GM18907 (cell line): ENCODE measurements around the gene SCN4B.

Source experiments
- ATAC-seq: cut with Tn5 transposase; IDR thresholded peaks from one replicate; pipeline ENCODE4 v1.9.1; 2021; ENCODE audit warnings: mild to moderate bottlenecking, moderate library complexity; ENCODE audit not compliant: unreplicated experiment

SCN4B gene

DNA sequence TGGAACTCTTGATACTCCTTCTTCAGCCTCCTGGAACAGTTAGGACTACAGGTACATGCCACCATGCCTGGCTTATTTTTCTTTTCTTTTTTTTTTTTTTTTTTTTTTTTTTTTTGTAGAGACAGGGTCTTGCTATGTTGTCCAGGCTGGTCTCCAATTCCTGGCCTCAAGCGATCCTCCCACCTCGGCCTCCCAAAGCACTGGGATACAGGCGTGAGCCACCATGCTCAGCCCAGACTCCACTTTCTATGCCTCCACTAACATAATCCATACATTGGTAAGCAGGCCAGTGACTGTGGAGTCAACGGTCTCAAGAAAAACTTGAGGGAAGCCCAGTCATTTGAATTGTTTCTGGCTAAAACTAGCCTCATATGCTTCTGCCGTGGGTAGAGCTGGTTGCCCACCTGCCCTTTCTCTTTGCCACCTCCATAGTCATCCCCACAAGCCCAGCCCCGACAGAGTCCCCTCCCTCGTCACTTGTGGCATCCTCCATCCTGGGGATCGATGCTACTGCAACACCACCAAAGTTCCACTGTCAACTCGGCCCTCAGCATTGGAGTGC lies 21.5 kb upstream of the SCN4B start:
- no peak for ATAC-seq

DNA sequence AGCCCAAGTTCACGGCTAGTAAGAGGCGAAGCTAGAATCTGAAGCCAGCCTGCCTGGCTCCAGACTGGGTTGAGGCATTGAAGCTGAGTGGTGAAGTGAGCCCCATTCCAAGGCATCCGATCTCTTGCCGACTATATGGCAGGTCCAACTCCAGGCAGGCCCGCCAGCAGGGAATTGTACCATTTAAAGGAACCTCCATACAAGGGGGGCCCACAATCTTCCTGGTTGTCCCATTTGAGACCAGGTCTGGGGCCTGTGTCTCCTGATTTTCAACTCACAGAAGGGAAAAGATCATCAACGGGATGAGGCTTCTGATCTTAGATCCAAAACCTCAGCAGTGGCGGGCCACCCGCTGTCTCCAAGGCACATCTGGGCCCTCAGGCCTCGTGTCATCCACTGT lies 19.7 kb upstream of the SCN4B start:
- ATAC-seq, result no peak

DNA sequence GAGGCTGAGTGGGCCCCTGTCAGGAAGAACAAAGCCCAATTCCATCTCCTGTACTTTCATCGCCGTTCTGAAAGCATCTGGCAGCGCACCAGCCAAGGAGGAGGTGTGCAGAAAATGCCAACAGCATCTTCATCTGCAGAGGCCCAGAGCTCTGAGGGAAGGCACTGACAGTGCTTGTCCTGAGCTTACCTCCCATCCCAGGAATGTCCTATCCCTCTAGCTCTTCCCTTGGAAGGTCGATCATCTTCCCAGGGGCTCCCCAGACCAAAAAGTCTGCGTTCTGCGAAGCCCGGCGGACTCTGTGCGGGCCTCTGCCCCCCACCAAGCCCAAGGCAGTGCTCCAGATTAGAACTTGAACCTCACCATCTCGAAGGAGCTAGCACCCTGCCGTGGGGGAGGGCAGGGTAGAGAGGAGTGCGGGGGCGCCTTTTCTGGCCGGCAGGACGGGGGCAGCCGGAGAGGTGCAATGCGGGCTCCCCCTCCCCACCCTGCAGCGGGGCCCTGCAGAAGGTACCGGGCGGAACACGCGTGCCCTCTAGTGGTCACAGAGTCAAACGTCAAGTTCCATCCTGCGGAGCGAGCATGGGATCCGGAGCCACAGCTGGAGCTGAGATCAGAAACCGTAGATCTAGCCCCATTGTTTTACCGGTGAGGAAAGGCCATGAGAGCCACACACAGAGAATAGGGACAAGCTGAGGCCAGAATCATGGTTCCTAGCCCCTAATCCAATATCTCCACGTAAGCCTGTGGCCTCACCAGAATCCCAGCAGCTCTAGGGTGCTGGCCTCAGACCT lies 18.8 kb upstream of the SCN4B start:
- ATAC-seq, result peak; percentile 46

DNA sequence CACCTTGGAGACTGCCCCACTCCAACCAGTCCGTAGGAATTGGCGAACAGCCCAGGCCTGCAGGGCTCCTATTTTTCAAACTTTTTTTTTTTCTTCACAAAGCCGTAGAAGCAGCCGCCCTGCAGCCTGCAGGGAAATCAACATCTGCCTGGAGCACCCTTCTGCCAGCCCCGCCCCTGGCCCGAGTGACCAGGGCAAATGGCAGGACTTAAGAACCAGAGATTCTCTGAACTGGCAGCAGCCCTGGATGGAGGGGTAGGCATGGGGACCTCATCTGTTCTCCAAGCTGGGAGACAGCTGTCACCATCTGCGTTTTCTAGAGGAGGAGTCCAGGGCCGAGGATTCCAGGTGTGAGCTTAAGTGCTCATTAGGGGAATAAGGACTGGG lies 18.3 kb upstream of the SCN4B start:
- no peak for ATAC-seq

- ATAC-seq, result no peak
Measured at GRCh38 chr11:118170231-118170630, 17.6 kb upstream of the SCN4B start.

DNA sequence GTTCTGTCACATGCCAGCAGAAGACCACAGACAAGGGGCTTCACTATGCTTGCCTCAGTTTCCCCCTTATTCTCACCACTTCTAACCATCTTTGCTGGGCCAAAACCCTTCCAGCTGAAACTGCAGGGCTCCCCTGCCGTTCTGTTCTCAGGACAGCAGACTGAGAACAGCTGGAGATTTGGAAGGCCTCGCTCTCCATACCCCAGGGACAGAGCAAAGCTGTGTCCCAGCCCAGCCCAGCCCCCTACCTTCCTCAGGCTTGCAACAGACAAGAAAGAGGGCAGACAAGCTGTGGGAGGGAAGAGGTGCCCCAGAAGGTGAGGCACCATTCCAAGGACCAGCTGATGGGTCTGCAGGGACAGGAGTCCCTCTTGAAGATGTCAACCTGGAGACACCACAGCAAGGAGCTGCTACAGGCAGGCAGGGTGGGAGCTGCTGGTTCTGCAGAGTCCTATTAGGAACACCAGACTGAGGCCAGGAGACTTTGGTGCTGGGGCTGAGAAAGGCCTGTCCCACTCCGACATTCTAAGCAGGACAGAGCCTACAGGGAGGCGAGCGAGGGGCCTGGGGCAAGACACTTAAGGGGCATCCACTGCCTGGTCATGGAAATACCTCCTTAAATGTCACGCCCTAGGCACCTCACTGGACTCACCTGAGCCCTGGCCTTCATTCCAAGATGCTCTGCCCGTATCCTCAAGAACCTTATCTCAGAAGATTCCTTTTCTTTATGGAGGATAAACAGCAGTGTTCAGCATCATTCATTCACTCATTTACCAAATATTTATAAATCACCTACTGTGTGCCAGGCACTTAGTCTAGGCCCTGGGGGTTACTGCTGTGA lies 16.9 kb upstream of the SCN4B start:
- ATAC-seq, result no peak

DNA sequence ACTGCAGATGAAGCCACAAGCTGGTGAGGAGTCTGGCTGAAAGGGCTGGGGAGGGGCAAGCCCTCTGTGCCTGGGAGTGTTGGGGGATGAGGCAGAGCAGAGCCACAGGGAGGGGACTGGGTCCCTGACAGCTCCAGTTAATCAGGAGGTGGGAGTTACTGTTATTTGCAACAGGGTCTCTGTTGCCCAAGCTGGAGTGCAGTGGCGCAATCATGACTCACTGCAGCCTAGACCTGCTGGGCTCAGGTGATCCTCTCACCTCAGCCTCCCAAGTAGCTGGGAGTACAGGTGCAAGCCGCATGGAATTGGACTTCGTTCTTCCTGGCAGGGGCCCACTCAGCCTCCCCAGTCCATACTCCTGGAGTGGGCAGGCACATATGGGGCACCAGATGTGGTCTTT lies 16.1 kb upstream of the SCN4B start:
- ATAC-seq, result no peak

DNA sequence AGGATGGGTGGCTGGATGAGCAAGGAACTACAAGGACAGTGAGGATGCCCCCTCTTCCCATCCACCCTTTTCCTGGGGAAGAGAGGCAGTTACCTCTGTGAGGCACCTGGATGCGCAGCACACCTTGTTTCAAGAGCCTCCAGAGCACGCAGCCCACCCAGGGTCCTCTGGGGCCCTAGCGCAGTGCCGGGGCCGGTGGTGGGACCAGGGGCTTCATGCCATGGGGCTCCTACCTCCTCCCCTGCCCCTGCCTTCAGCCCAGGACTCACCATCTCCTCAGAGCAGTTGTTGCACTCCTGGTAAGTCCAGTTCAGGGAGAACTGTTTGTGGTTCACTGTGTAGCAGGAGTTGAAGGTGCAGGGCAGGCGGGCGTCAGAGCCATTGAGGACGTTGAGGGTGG lies 15.7 kb upstream of the SCN4B start:
- ATAC-seq, result no peak

DNA sequence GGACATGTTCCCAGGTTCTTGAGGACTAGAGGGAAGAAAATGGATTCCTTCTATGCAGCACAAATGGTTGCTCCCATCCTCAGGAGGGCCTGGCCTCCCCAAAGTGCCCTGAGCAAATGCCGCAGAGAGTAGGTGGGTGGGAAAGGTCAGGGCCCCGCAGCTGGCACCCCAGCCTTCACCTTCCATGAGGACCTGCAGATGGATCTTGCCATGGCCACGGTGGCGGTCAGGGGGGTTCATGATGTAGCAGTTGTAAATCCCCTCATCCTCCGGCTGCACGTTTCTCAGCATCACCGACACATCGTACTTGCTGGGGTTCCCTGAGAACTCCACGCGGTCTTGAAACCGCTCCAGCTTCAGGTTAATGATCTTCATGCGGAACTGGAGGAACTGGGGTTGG lies 15.3 kb upstream of the SCN4B start:
- ATAC-seq, result no peak

DNA sequence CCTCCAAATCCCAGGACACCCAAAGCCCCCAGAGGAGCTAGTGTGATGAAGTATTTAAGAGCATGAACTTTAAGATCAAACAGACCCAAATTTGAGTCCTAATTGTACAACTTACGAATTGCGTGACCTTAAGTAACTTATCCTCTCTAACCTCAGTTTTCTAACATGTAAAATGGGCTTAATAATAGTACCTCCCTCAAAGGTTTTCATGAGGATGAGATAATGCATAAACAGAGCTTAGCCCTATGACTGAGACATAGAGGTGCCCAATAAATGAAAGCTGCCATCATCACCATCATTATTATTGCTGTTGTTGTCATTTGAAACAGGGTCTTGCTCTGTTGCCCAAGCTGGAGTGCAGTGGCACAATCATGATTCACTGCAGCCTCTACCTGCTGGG lies 14.6 kb upstream of the SCN4B start:
- ATAC-seq, result no peak

- ATAC-seq, result no peak
Measured at GRCh38 chr11:118166641-118167040, 14.0 kb upstream of the SCN4B start.

DNA sequence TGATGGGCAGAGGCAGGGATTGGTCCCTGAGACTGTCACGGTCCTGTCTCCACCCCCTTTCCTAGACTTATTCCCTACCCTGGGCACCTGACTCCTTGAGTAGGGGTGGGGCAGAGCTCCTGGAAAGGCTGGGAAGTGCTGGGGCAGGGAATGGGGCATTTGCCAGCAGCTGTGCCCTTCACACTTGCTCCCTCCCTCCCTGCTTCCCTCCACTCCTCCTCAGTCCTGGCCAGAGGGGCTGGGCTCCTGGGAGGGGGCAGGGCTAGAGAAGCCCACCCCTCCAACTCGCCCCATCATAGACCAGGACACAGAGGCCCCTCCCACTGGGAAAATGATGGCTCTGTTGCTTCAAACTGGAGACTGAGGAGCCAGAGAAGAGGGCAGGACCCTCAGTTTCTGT lies 12.3 kb upstream of the SCN4B start:
- ATAC-seq, result no peak

DNA sequence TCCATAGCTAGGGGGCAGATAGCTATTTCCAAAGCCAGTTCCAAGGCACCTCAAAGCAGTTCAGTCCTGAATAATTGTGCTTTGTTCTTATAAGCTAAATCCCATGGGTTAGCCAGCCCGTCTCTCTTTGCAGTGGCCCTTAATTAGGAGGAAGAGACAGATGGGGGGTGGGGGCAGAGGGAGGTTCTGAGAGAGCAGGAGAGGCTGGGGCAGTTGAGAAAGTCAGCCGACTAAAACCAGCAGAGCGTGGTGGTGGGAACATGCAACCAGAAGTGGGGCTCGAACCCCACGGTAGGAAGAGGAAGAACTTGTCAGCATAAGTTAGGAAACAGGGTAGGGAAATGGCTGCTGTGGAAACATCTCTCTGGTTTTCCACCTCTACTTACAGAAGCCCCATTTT lies 10.9 kb upstream of the SCN4B start:
- ATAC-seq, result no peak

DNA sequence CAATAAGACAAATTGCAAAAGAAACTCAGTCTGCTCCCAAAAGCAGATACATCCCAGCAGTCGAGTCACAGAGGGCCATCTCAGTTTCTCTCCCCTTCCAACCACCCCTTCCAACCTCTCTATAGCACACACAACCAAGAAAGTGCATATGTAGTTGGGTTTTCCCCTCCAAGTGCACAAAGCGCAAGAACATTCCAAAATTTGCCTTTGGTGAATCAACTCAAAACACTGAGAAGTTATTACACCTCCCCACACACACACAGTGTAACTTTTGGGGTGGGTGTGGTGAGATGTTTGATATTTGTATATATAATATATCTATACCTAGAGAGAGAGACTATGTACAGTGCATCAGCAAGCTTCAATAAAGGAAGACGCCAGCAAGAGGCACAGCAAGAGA lies 10.2 kb upstream of the SCN4B start:
- no peak for ATAC-seq

GRCh38 chr11:118161786-118162185 lies 9.2 kb upstream of the SCN4B start:
- no peak for ATAC-seq

DNA sequence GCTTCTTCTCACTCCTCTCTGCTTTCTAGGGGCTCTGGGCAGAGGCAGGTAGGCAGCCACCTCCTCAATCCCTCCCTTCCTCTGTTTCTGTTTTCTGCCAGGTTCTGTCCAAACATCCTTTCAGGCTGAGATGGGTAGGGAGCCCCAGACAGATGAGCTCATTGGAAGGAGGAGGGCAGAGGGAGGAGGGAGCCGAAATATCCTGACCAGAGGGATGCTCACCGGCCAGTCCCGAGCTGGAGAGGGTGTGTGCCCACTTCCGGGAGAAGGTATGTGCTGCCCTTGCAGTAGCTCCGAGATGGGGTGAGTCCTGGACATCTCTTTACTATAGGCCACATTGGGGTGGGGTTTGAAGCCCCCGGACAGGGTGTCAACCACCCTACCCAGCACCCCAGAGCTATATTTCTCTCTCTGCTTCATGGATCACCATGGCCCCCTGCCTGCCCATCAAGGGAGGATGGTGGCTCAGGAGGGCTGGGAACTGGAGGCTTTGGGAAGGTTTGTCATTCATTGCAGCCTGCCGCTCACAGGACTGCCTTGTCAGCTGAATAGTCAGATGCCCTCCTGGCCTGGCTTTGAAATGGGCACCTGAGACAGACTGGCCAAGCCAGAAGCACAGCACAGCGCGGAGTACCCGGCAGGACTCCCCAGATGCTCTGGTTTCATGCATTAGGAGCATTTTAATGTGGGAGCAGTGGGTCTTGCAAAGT lies 4.7 kb upstream of the SCN4B start:
- ATAC-seq, result no peak

GRCh38 chr11:118156531-118157185 lies 4.0 kb upstream of the SCN4B start:
- no peak for ATAC-seq

GRCh38 chr11:118155776-118156530 lies 3.3 kb upstream of the SCN4B start:
- ATAC-seq, result no peak

- no peak for ATAC-seq
Measured at GRCh38 chr11:118154641-118155040, 2.0 kb upstream of the SCN4B start.

- no peak for ATAC-seq
Measured at GRCh38 chr11:118153976-118154375, 1.4 kb upstream of the SCN4B start.
